ELR (cell line): Measurements from ENCODE around the gene PTPN1.
A peak's percentile ranks its signal among the peaks of the same experiment; 100 is the strongest.
"Not testable (repeated sequence)": the region's sequence is repeated elsewhere in the genome, so short reads cannot be mapped to it uniquely, and the experiment has no call there.

Experiments
- DNase-seq: peaks from one replicate; pipeline ENCODE4 v3.0.0-alpha.2; 2015; ENCODE audit warnings: low read depth

Gene PTPN1

GRCh38 chr20:50609438-50609989 is 99.3 kb downstream of the PTPN1 start:
- DNase-seq, result no peak

DNA sequence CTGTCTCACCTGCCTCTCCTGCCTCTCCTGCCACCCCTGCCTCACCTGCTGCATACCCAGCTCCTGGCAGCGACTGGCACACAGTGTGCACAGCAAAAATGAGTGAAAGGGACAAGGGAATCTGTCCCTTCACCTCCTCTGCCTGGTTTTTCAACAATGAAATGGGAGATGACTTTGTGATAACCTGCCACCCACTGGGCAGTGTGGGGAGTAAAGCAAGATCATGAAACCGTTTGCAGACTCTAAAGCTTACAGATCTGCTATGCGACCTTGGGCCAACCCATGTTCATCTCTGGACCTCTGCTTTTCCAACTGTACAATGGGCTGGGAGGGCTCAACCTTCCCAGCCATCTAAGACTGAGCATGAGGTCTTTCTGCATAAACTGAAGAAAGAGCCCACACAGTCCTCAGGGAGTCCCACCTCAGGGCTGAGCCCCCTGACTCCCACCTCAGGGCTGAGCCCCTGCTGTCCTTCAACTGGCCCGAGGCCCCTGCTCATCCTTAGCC is 100.1 kb downstream of the PTPN1 start:
- peak; percentile 45 for DNase-seq

DNA sequence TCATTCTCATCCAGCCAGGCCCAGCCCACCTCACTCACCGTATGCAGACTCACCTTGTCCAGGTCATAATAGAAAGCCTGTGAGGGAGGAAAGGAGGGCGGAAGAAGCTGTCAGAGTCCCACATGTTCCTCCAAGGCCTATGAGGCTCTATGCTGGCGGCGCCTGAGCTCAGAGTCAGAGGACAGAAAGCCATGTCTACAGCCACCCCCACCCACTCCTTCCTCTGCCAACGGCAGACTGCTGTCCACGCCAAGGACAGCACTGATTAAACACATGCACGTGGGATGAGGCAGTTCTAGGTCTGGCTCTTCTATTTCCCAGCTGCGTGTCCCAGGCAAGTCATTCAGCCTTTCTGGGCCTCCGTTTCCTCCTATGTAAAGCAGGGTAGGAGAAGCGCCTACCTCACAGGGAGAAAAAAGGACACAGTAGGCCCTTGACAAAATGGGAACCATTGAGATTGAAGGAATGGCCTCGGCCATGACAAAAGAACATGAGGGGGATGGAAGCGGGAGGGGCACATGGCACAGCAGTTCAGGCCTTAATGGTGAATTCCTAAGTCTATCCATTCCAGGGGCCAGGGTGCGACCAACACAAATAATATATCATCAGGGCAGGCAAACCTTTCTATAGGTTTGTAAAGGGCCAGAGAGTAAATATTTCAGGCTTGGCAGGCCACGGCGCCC is 101.1 kb downstream of the PTPN1 start:
- no peak for DNase-seq

DNA sequence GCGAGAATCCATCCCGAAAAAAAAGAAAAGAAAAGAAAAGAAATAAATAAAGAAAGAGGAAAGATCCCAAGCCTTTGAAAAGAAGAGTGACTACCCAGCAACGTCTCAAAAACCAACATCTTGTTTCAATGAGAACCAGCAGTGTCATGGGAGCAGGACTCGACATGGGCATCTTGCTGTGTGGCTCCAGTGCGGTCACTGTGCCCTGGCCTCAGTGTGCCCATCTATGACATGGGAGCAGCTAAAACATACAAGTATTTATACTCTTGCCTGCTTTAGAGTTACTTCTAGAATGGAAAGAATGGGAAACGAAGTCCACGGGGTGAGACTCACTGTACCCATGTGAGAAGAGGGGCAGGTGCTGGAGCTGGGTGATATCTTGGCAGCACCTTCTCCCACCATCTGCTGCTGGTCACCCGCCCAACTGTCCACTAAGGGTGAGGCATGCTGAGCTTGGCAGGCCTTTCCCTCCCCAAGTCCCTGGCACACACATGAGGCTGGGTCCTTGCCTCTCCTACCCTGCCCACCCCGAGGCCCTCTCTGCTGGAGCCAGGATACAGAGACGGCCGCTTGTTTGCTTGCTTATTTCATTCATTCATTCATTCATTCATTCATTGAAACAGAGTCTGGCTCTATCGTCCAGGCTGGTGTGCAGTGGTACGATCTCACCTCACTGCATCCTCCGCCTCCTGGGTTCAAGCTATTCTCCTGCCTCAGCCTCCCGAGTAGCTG is 103.4 kb downstream of the PTPN1 start:
- DNase-seq, result no peak

DNA sequence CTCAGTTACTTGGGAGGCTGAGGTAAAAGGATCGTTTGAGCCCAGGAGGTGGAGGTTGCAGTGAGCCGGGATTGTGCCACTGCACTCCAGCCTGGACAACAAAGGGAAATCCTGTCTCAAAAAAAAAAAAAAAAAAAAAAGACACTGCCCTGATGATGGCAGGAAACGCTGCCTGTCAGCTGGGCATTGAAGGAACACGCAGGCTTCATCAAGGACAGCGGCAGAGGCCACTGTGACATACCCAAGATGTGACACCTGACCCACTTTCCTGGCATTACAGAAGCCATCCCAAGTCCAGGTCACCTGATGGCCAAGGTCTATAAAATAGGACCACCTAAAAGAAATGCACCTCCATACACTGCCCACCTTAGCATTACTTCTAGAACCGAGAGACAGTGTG is 105.2 kb downstream of the PTPN1 start:
- no peak for DNase-seq

DNA sequence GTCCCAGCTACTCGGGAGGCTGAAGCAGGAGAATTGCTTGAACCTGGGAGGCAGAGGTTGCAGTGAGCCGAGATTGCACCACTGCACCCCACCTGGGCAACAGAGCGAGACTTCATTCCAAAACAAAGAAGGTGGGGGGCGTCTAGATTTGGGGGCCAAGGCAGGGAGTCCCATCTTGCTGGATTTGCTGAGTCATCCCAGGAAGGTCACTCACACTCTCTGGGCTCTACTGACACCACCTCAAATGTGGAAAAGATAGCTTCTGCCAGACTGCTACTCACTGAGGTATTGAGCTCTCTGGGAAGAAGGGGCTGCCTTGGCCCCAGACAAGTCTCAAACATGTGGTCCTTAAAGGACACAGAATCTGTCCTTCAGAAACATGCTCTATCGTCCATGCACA is 106.8 kb downstream of the PTPN1 start:
- DNase-seq, result no peak

DNA sequence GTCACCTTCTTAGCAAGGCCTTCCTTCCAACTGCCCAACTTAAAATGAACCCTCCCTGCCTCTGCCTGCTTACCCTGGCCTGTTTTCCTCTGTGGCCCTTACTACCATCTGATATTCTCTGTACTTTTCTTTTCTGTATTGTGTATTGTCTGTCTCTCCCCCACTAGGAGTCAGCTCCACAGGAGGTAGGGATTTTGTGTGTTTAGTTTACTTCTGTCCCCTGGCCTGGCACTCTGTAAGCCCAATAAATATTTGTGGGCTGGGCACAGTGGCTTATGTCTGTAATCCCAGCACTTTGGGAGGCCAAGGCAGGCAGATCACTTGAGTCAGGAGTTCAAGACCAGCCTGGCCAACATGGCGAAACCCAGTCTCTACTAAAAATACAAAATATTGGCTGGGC is 108.4 kb downstream of the PTPN1 start:
- DNase-seq, result no peak

- DNase-seq, result not testable (repeated sequence)
These were observed 110.3 kb downstream of the PTPN1 start for GRCh38 chr20:50620459-50620858.

DNA sequence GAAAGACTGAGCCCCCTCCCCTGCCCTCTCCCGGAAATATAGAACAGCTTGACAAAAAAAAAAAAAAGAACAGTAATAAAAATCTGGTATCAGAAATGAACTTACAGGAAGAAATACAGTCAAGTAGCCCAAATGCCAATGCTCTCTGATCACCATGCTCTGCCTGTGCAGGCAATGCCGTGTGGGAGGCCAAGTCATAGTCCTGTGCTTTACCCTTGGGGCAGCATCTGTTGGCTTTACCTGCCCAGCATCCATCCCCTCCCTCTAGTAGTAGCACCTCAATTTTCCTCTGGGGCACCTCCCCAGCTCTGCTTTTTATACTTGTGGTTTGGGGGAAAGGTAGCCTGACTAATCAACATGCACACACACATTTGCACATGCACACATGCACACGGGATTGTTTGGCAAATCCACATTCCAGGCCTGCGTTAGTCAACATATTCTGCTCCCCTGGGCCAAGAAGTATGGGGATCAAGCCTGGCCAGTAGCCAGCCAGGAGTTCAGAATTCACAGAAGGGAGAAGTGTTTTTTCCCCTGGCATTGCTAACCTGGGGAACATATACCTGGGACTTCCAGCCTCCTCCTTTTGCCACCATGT is 111.0 kb downstream of the PTPN1 start:
- no peak for DNase-seq

DNA sequence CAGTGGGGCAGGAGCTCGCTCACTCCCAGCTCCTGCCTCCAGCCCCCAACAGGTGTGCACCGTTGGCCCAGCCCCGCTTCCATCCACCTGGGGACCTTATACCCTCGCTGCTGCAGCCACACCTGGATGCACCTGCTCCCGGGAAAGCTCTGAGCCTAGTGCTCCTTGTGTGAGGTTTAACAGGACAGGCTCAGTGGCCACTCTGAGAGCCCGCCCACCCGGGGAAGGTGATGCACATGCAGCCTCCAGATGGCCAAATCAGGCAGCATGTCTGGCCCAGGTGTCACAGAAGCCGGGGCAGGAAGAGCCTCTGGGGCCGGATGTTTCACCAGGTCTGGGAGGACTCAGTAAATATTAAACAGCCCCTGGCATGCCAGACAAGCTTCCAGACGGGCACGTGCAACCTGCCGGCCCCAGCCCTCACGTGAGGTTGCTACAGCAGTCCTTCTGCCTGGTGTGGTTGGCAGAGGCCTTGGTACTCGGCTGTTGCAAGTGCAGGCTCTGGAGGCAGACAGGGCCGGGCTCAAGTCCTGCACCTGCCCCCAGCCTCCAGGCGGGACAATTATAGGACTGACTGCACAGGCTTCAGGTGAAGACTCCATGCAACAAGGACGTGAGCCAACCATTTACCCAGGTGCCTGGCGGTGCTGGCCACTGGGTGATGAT is 114.3 kb downstream of the PTPN1 start:
- no peak for DNase-seq

DNA sequence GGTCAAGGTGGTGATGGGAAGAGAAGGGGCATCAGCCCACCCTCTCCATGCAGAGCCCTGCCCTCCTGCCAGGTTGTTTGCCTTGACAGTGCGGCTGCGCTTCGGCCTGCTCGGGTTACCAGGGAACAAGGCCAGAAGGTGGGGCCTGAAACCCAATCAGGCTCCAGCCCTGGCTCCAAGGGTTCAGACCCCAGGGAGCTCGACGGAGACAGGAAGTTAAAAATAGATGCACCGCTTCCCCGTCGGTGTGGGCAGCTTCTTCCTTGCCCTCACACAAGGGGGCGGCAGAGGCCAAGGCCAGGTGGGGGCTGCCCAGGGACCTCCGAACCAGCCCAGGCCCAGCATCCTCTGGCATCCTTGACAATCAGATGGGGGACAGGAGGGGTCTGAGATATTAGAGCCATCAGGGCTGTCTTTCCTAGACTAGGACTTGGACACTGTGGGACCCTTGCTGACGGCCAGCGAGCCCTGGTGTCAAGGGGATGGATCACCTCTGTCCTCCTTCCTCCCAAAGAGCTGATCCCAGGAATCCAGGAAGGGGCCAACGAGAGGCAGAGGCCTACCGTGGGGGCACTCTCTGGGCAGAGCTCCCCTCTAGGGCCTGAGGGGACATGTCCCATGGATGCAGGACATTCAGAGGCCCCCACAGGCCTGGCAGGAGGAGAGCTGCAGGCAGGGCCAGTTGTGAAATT is 115.9 kb downstream of the PTPN1 start:
- DNase-seq, result peak; percentile 70

DNA sequence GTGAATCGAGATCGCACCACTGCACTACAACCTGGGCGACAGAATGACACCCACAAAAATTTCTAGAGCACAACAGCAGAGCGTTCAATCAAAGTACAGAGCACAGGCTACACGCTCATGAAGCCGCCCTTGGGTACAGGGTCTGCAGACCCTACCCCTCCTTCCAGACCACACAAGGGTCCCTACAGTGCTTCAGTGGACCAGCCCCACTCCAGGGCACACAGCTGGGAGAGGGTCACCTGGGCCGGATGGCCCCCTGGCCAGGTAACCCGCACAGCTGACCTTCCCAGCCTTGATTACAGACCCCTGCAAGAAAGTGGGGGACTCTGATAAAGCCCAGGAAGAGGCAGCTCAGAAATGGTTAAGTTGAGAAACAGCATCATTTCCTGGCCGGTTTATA is 117.6 kb downstream of the PTPN1 start:
- DNase-seq, result no peak

GRCh38 chr20:50628332-50628731 is 118.1 kb downstream of the PTPN1 start:
- DNase-seq, result no peak

DNA sequence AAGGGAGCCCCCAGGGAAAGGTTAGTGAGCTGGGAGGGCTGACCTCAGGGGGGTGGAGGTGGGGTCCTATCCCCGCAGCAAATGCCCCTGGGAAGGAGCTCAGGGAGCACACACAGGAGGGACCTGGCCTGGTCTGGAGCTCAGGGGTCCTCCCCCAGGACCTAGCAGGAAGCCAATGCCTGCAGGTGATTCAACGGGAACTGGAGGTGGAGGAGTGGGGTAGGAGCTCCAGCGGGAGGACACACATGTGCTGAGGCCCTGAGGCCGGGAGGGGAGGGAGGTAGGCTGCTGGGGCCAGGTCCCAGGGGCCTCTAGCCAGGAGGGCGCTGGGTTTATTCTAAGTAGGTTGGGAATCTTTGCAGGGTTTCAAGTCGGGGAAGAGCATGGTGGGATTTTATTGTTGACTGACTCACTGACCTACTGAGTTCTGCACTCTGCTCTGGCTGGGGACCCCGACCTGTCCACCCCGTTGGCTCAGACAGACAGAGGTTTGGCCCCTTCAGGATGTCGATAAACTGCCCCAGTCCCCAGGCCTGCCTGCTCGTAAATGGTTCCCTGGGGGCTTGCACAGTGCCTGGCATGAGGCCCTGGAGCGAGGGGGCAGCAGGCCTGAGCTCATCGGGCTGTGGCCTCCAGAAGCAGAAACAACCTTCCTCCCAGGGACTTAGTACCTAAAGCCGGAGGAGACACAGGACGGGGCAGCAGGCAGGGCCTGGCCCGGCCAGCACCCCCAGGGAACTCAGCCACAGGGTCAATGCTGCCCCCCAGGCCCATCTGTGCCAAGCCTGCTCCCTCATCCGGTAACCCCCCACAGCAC is 118.9 kb downstream of the PTPN1 start:
- no peak for DNase-seq

DNA sequence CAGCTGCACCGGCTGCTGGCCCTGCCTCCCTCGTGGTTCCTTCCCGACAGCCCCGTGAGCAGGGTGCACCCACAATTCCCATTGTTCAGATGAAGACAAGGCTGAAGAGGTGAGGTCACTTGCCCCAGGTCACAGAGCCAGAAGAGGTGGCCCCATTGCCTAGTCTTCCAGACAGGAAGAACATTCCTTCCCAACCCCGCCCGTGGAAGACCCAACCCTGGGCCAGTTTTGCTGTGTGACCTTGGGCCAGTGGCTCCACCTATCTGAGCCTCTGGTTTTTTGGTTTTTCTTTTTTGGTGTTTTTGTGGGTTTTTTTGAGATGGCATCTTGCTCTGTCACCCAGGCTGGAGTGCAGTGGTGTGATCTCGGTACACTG is 119.5 kb downstream of the PTPN1 start:
- DNase-seq, result peak; percentile 46

DNA sequence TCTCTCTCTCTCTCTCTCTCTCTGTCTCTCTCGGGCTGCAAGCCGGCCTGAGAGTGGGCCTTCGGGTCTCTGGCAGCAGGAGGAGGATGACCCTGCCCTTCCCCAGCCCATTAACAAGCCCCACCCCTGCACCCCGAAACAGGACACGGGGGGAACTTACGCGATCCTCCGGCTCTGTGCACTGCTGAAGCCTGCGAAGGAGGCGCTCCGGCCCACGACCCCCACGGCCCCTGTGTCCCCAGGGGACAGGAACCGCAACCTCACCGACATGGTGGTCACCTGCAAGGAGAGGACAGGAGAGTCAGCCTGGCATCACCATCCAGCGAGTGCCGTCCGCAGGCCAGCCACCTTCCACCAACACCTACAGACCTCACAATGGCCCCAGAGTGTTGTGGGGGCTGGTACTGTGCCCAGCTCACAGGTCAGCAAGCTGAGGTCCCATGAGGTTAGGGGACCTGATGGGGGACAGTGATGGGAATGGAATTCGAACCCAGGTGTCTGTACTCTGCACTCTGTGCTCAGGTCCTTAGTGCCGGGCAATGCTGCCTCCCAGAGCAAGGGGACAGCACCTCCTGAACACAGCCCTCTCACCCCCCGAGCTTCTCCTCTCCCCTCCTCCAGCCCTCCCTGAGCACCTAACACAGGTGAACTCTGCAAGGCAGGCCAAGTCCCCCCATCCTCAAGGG is 120.5 kb downstream of the PTPN1 start:
- DNase-seq, result no peak

DNA sequence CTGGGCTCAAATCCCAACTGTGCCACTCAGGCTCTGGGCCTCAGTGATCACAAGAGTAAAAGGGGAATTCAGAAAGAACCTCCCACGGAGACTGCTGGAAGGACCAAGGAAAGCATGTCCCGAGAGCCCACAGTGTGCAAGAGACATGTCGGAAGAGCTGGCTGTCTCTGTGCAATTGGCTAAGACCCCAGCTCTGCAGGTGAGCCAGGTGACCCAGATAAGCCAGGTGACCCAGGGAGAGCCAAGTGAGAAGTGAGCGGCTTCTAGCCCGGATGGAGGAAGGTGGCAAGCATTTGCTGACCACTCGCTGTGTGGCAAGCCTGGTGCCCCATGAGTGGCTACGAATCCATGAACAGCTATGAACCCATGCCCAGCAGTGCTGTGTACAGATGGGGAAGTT is 122.1 kb downstream of the PTPN1 start:
- DNase-seq, result no peak

- DNase-seq, result no peak
These were observed 122.5 kb downstream of the PTPN1 start for GRCh38 chr20:50632701-50633100.

DNA sequence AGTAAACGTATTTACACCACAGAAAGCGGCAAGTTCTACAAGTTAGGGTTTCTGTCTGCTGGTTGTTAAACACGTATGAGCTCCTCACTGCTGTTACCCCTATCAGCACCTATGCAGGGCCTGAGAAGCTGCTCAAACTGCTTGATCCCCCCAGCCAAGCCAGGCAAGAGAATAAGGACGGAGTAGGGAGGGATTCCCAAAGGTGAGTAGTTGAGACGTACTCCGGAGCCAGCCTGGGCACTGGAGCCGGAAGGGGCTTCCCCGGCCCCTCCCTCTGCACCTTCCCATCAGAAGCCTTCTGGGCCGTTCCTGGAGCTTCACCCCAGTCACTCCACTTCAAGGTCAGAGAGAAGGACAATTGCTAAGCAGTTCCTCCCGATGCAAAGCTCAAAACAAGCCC is 123.2 kb downstream of the PTPN1 start:
- no peak for DNase-seq

- DNase-seq, result no peak
These were observed 124.0 kb downstream of the PTPN1 start for GRCh38 chr20:50634191-50634590.
